Measurements from ENCODE around the gene MOSPD2. TPM values are rescaled to one million over a fixed set of nuclear protein-coding genes. Genes with fewer than 3 reads are reported as not detected.

The MOSPD2 gene
- total and polyA plus RNA-seq, 2 donors (not counting 3 experiments of a cell fraction or from before 2014, with no cell fraction given) = 4.9 to 14.9 TPM

DNA sequence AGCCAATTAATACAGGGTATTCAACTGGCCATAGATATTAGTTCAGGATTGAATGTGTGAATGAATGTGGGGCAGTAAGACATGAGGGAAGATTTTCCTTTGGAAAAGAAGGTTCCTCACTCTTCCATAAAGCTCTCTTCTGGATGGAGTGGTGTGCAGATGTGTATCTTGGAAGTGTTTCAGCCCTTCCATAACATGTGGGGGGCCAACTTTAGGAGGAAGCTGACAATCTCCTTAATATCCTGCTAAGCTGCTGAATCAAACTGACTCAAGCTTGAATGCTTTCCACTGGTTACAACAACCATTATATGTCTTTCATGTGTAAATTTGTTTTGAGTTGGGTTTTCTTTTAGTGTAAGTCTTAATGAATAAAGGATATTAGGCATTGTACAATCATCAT lies 40.6 kb upstream of the MOSPD2 start:
- no peak overlapping the region for H3K9ac ChIP-seq (replicated peaks; ENCODE audit: extremely low read depth, insufficient read depth, low read length)
- no peaks in the 10 kb centered on the region for H3K79me2 ChIP-seq (ENCODE audit: control insufficient read depth, insufficient read depth, low read length)
- intact Hi-C loops (cut with micrococcal nuclease) (no loop called here), dilution Hi-C loops (cut with MboI; ENCODE audit: extremely low pct_ligation_motif_present, low sequenced_read_pairs) (no loop called here)
- peak; percentile 34 for DNase-seq (ENCODE audit: low read depth, low spot score)
- no peaks in the 10 kb centered on the region for H4K20me1 ChIP-seq (replicated peaks; ENCODE audit: control insufficient read depth, extremely low read depth, insufficient read depth, low read length)
- no peaks in the 10 kb centered on the region for H3K36me3 ChIP-seq (ENCODE audit: control insufficient read depth in 2 of 2, extremely low read depth in 1 of 2, insufficient read depth in 2 of 2, low read length in 2 of 2)
- no peak overlapping the region for H3K4me3 ChIP-seq (replicated peaks in 1 of 3; ENCODE audit: insufficient read depth in 1 of 3, low read depth in 1 of 3, low read length in 3 of 3)
- ChIA-PET CTCF (interaction anchor here (1.2 kb wide), 2 partner anchors 10 kb away, joined by 4 read pairs; no protein-coding TSS in a partner anchor), POLR2A (no interaction called here)
- no peak overlapping the region for H3K27ac ChIP-seq (ENCODE audit: insufficient read depth, low read depth, low read length)
- no peak overlapping the region for H2AFZ ChIP-seq (ENCODE audit: low read depth, low read length)
- no peak overlapping the region for H3K4me2 ChIP-seq (ENCODE audit: insufficient read depth, low read length)
- no peaks in the 10 kb centered on the region for H3K27me3 ChIP-seq (ENCODE audit: control insufficient read depth in 2 of 2, insufficient read depth in 2 of 2, low read length in 2 of 2)
- H3K9me1 ChIP-seq (replicated peaks; ENCODE audit: control insufficient read depth, extremely low read depth, insufficient read depth, low read length) = no peaks in the 10 kb centered on the region
- H3K9me3 ChIP-seq (replicated peaks; ENCODE audit: control insufficient read depth, insufficient read depth, low read length) = no peaks in the 10 kb centered on the region
- BruUV-seq (replicated peaks) = no TSS peak
- TF ChIP-seq FOS (IDR thresholded peaks at IDR 0.05; ENCODE audit: borderline replicate concordance, insufficient read depth, low read length) (no peak), GATA2 (IDR thresholded peaks at IDR 0.05; ENCODE audit: insufficient read depth, insufficient read length, low read depth, low read length) (no peak), POLR2A (IDR thresholded peaks at IDR 0.05; ENCODE audit: low read depth, low read length) (no peak)
- TF ChIP-seq, protein P1, sequence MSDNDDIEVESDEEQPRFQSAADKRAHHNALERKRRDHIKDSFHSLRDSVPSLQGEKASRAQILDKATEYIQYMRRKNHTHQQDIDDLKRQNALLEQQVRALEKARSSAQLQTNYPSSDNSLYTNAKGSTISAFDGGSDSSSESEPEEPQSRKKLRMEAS (IDR thresholded peaks at IDR 0.05; ENCODE audit: insufficient read depth, insufficient read length) = no peak
- peak; percentile 38 for FAIRE-seq
- no peaks in the 10 kb centered on the region for H3K4me1 ChIP-seq (ENCODE audit: control insufficient read depth, extremely low read depth, insufficient read depth, low read length)

DNA sequence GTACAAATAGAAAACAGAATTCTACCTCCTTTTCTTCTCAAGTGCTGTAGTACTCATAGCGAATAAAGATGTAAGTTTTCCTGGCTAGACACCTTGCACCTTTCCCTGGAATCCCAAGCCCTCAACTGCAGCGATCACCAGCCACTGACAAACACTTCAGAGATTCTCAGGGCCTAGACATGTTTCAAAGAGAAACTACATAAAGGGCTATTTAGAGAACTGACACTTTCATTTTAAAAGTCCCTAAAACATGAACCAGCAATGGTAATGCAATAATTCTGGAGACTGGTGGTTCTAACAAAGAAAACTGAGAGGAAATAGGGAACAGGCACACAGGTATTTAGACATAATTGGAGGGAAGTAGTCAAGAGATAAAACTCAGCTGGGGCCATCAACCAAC lies 36.1 kb upstream of the MOSPD2 start:
- Histone ChIP-seq H3K79me2 (ENCODE audit: control insufficient read depth, insufficient read depth, low read length) (no peaks in the 10 kb centered on the region), H3K9me3 (replicated peaks; ENCODE audit: control insufficient read depth, insufficient read depth, low read length) (no peaks in the 10 kb centered on the region), H3K9ac (replicated peaks; ENCODE audit: extremely low read depth, insufficient read depth, low read length) (no peak overlapping the region), H3K36me3 (ENCODE audit: control insufficient read depth in 2 of 2, extremely low read depth in 1 of 2, insufficient read depth in 2 of 2, low read length in 2 of 2) (no peaks in the 10 kb centered on the region), H3K4me3 (replicated peaks in 1 of 3; ENCODE audit: insufficient read depth in 1 of 3, low read depth in 1 of 3, low read length in 3 of 3) (no peak overlapping the region), H4K20me1 (replicated peaks; ENCODE audit: control insufficient read depth, extremely low read depth, insufficient read depth, low read length) (no peaks in the 10 kb centered on the region), H3K4me2 (ENCODE audit: insufficient read depth, low read length) (no peak overlapping the region), H3K27ac (ENCODE audit: insufficient read depth, low read depth, low read length) (no peak overlapping the region), H3K9me1 (replicated peaks; ENCODE audit: control insufficient read depth, extremely low read depth, insufficient read depth, low read length) (no peaks in the 10 kb centered on the region), H3K4me1 (ENCODE audit: control insufficient read depth, extremely low read depth, insufficient read depth, low read length) (no peaks in the 10 kb centered on the region), H3K27me3 (ENCODE audit: control insufficient read depth in 2 of 2, insufficient read depth in 2 of 2, low read length in 2 of 2) (no peaks in the 10 kb centered on the region), H2AFZ (ENCODE audit: low read depth, low read length) (no peak overlapping the region)
- dilution Hi-C loops (cut with MboI; ENCODE audit: extremely low pct_ligation_motif_present, low sequenced_read_pairs) = no loop called here
- CTCF ChIA-PET = no interaction called here
- POLR2A ChIA-PET = no interaction called here
- no peak for TF ChIP-seq MYC (IDR thresholded peaks at IDR 0.05; ENCODE audit: low read depth, low read length)
- TF ChIP-seq FOS (IDR thresholded peaks at IDR 0.05; ENCODE audit: borderline replicate concordance, insufficient read depth, low read length) = no peak
- no peak for TF ChIP-seq CTCF (IDR thresholded peaks at IDR 0.05; ENCODE audit: extremely low read depth in 1 of 2, insufficient read depth in 1 of 2, low read depth in 1 of 2, low read length in 2 of 2)
- no peak for TF ChIP-seq POLR2A (IDR thresholded peaks at IDR 0.05; ENCODE audit: low read depth, low read length)
- TF ChIP-seq, protein P1 (IDR thresholded peaks at IDR 0.05; ENCODE audit: insufficient read depth, insufficient read length) = no peak
- TF ChIP-seq GATA2 (IDR thresholded peaks at IDR 0.05; ENCODE audit: insufficient read depth, insufficient read length, low read depth, low read length) = no peak
- no peak for TF ChIP-seq POLR2AphosphoS5 (IDR thresholded peaks at IDR 0.05; ENCODE audit: insufficient read depth, low read depth, low read length)
- TF ChIP-seq EZH2 (IDR thresholded peaks at IDR 0.05; ENCODE audit: borderline replicate concordance, low read depth, low read length, severe bottlenecking) = no peak
- TF ChIP-seq JUN (IDR thresholded peaks at IDR 0.05; ENCODE audit: borderline replicate concordance, insufficient read depth, insufficient read length, low read depth) = no peak
- intact Hi-C loops (cut with micrococcal nuclease) = no loop called here
- FAIRE-seq = no peak
- DNase-seq (ENCODE audit: low read depth, low spot score) = no peak
- no TSS peak for BruUV-seq (replicated peaks)

Data from endothelial cell of umbilical vein (primary cell).